NCI-H128 (cell line): ENCODE data around the gene ENTPD1.
"Not testable (repeated sequence)": the region's sequence is repeated elsewhere in the genome, so short reads cannot be mapped to it uniquely, and the experiment has no call there.

ENCODE experiments used
- DNase-seq: peaks from one replicate; lab custom pipeline; 2025; ENCODE audit not compliant: unreplicated experiment; lab: John Stamatoyannopoulos, UW

ENTPD1 gene

DNA sequence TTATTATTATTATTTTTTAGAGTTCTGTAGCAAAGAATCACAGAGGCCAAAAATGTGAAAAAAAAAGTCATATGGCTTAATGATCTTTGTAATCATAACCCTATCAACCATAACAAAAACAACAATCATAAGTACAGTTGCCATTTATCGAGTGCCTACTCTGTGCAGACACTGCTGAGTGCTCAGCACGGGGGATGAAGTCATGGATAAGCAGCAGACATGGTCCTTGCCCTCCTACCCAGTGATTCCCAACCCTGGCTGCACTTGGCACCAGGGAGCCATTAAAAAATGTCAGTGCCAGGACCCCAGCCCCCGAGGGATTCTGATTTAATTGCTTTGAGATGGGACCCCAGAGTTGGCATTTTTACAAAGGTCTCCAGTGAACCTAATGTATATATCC is 38.2 kb downstream of the ENTPD1 start:
- no peak for DNase-seq

DNA sequence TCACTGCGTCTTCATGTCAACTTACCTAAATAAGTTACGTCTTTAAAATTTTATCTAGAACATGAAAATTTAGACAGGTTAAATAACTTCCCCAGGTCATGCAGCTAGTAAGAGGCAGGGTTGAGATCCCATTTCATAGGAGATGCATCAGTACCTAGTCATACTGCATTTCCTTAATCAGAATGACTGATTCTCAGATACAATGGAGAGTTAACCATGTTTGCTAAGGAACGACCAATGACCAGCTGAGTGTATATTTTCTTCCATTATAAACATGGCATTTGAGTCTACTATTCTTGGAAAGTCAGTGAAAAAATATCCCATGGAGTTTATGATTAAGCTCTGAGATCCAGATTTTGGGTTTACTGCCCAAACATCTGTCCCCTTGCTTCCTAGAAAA is 39.6 kb downstream of the ENTPD1 start:
- DNase-seq = no peak

DNA sequence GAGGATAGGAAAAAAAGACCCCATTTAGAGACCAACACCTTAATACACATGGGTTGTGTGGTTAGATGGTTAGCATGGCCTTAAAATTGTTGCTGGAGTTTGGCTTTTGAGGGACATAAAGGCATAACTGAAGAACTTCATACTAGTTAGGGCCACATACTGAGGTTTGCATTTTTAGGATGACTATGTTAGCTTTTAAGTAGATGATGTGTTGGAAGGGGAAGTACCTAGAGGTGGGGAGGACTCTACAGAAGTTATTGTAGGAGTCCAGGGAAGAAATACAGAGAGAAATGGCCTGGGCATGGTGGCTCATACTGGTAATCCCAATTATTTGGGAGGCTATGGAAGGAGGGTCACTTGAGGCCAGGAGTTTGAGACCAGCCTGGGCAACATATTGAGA is 40.5 kb downstream of the ENTPD1 start:
- no peak for DNase-seq

DNA sequence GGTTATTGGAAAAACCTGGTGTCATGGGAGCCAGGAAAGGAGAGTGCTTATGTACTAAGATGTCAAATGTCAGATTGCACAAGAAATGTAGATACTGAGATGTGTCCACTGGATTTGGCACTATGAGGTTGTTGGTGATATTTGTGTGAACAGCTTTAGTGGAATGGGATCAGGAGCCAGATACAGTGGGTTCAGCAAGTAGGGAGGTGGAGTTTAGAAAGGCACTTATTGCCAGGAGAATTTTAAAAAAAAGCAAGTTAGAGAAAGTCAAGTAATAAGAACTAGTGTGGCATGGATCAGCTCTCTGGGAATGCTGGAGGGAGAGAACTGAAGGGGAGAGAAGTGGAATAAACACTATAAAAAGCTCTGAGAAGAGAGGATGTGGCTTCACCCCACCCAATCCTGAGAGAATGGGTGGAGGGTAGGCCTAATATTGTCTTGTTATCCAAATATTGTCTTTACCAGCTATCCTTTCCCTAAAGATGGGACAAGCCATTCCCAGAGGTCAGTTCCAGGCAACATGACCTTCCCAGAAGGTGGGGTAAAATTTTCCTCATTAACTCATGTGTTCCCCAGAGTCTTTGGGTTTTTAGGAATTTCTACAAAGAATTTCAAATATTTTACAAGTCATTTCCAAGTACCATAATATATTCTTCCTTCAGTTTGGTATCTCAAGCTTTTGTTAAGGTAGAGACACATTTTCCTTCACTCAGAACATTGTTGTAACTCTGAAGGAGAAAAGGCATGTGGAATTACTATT is 42.3 kb downstream of the ENTPD1 start:
- DNase-seq = no peak

DNA sequence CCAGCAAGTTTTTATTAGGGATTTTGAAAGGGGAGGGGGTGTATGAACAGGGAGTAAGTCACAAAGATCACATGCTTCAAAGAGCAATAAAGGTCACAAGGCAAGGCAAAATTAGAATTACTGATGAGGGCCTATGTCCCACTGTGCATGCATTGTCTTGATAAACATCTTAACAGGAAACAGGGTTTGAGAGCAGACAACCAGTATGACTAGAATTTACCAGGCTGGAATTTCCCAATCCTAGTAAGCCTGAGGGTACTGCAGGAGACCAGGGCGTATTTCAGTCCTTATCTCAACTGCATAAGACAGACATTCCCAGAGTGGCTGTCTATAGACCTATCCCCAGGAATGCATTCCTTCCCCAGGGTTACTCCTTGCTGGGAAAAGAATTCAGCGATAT is 44.3 kb downstream of the ENTPD1 start:
- DNase-seq = not testable (repeated sequence)

DNA sequence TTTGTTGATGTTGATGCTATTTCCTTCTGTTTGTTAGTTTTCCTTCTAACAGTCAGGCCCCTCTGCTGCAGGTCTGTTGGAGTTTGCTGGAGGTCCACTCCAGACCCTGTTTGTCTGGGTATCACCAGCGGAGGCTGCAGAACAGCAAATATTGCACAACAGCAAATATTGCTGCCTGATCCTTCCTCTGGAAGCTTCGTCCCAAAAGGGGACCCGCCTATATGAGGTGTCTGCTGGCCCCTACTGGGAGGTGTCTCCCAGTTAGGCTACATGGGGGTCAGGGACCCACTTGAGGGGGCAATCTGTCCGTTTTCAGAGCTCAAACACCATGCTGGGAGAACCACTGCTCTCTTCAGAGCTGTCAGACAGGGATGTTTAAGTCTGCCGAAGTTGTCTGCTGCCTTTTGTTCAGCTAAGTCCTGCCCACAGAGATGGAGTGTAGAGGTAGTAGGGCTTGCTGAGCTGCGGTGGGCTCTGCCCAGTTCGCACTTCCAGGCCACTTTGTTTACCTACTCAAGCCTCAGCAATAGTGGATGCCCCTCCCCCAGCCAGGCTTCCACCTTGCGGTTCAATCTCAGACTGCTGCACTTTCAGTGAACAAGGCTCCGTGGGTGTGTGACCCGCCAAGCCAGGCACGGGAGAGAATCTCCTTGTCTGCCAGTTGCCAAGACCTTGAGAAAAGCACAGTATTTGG is 50.9 kb downstream of the ENTPD1 start:
- not testable (repeated sequence) for DNase-seq

DNA sequence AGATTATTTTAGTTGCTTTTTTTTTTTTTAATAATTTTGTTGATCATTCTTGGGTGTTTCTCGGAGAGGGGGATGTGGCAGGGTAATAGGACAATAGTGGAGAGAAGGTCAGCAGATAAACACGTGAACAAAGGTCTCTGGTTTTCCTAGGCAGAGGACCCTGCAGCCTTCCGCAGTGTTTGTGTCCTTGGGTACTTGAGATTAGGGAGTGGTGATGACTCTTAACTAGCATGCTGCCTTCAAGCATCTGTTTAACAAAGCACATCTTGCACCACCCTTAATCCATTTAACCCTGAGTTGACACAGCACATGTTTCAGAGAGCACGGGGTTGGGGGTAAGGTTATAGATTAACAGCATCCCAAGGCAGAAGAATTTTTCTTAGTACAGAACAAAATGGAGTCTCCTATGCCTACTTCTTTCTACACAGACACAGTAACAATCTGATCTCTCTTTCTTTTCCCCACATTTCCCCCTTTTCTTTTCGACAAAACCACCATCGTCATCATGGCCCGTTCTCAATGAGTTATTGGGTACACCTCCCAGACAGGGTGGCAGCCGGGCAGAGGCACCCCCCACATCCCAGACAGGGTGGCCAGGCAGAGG is 52.8 kb downstream of the ENTPD1 start:
- not testable (repeated sequence) for DNase-seq

DNA sequence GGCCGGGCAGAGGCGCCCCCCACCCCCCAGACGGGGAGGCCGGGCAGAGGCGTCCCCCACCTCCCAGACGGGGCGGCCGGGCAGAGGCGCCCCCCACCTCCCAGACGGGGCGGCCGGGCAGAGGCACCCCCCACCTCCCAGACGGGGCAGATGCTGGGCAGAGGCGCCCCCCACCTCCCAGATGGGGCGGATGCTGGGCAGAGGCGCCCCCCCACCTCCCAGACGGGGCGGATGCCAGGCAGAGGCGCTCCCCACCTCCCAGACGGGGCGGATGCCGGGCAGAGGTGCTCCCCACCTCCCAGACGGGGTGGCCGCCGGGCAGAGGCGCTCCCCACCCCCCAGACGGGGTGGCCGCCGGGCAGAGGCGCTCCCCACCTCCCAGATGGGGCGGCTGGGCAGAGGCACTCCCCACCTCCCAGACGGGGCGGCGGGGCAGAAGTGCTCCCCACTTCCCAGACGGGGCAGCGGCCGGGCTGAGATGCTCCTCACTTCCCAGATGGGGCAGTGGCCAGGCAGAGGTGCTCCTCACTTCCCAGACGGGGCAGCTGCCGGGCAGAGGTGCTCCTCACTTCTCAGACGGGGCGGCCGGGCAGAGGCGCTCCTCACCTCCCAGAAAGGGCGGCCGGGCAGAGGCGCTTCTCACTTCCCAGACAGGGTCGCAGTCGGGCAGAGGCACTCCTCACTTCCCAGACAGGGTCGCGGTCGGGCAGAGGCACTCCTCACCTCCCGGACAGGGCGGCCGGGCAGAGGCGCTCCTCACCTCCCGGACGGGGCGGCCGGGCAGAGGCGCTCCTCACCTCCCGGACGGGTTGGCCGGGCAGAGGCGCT is 53.6 kb downstream of the ENTPD1 start:
- DNase-seq = no peak

DNA sequence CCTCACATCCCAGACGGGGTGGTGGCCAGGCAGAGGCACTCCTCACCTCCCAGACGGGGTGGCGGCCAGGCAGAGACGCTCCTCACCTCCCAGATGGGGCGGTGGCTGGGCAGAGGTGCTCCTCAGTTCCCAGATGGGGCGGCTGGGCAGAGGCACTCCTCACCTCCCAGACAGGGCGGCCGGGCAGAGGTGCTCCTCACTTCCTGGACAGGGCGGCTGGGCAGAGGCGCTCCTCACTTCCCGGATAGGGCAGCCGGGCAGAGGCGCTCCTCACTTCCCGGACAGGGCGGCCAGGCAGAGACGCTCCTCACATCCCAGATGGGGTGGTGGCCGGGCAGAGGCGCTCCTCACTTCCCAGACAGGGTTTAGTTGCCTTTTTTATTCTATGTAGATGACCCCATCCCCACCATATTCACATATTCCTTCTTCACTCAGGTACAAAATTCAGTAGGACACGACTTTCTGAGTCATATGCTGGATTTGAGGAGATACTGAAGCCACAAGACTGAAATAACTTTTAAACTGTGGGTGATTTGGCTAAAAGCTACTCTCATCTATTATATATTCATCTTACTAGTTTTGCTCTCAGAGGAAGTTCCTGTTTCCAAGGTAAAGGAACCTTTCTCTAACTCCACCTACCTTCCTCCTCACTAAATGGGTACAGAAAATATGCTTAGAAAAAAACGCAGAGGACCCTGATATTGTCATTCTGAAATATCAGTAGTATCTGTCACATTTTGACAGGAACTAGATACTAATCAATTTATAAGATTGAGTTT is 54.4 kb downstream of the ENTPD1 start:
- DNase-seq = no peak

DNA sequence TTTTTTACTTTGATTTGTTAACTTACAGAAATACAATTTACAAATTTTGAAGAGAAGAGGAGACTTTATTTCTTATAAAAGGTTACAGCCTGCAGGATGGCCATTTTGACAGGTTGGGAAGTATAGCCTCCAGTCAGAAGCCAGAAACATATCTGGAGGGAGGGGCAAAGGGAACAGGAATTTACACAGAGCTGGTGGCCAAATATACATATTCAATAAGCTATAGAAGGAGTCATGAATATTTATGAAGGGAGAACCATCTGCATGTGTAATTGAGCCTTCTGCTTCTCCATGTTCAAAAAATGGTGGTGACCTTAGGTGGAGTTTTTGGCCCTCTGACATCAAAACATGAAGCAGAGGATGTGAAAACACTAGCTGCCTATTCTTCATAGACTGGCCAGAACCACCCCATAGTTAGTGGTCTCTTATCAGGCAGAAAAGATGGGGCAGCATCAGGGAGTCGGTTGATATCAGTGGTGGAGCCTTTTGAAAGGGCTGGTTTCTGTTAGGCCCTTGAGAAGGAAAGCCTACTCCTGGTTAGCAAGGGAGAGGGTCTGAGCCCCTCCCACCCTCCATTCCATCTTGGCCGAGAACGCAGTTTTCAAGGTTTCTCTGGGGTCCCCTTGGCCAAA is 57.2 kb downstream of the ENTPD1 start:
- no peak for DNase-seq

DNA sequence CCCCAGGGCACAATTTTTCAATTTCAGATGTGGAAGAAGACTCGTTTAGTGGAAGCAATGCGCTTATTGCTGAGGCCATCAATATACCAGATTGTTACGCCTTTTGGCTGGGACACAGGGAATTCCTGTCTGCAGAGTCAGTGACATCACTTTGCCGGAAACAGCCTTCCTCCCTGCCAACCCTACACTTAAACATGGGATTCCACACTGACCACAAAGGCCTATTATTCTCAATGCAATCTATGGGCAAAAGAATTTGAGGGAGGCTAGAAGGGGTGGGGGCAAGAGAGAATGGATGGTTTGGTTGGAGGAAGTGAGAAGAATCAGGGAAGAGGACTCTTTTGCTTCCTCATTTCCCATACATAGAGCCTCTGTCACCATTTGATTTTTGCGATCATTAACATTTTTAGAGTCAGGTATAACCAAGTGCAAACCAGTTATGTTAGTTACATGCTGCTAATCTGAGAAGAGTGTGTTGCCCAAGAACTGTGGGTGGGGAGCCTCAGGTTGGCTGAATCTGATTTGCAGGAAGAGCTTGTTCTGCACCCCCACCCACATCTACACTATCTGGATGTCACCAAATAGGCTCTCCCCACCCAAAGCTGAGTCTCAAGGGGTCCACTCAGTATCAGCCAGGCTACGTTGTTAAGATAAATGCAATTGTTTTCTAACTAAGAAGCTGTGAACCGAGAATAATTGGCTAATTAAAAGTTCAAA is 58.2 kb downstream of the ENTPD1 start:
- no peak for DNase-seq

DNA sequence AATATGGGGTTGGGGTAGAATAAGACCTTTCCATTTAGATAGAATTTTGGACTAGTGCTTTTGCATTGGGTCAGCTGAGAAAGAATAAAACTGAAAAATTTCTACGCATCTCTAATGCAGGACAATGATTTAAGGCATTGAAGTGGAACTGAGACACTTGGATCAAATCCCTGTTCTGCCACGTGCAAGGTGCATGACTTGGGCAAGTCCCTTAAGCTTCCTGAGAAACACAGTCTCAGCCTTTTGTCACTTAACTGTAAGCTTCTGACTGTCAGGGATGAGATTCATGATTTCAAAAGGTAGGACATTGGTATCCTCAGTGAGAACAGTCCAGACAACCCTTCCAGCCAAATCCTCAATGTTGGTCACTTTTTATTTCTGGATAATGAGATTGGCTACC is 59.2 kb downstream of the ENTPD1 start:
- no peak for DNase-seq

DNA sequence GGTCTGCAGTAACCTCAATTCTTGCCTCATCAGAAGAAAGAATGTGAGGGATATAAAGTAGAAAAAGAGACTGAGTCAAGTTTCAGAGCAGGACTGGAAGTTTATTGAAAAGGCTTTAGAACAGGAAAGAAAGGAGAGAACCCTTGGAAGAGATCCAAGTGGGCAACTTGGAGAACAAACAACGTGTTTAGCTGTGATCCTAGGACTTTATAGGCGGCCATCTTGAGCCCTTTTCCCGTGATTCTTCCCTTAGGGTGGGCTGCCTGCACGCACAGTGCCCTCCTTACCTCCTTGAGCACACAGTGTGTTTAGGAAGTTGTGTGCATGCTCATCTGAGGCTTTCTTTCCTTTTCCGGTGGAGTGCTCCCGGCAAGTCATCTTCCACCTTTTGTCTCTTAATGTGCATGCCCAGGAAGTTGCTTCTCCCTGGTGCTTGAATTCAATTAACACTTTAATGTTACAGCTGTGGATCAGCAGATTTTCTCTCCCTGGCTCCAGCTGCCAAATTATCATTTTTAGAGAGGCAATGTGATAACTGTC is 59.8 kb downstream of the ENTPD1 start:
- DNase-seq = no peak

DNA sequence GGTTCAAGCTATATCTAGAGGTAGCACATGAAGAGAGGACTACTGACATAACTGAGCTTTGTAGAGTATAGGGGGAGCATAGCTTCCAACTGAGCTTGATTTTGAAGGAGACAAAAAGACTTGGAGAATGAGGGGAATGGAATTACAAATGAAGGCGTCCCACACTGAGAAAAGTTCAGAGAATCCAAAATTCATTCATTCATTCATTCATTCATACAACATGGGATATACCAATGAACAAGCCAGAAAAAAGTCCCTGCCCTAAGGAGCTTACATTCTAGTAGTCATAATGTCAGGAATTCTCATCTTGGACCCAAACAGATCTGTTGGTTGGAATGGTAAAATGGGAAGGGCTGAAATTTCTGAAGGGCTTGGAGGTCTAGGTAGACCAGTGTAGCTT is 62.0 kb downstream of the ENTPD1 start:
- DNase-seq = no peak

DNA sequence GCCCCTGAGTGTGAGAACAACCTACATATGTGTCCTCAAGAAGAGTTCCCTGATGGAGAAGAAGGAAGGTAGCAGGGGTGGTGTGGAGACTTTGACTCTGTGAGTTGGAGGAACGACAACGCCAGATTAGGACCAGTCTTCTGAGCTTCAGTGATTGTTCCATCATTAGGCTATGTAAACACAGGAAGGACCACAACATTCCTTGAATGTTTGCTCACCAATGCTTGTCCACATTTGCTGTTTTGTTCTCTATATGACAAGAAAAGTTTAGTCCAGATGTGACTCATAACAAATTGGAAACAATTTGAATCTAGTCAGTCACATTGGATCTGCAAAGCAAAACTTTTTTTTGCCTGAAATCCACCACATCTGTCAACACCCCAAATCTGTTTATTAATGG is 62.7 kb downstream of the ENTPD1 start:
- DNase-seq = no peak

DNA sequence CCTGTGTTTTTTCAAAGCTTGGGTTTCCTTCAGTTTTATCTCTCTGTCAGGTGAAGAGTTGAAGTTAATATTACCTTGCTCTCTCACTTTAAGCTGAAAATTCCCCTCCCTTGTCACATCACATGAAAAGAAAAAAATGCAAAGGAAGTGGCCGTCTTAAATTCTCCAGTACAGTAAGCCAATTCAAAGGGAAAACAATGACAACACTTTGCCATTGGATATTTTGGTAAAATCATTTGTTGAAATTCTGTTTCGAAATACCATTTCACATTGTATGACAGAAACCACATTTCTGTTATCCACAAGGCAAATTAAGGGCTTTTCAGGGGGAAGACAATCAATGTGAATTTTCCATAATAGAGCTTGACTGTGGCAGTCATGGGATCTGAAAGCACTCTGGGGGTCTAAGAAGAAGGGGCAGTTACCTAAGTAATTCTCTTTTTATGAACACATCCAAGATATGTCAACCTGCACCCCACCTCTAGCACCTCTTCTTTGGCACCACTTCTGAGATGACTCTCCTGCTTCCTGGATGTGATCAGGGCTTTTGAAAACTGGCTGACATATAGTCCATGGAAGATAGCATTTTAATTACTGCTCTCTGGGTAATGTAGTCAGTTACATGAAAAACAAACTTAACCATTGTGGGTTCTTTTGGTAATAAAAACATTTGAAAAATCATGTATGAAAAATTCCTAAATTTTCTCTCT is 63.8 kb downstream of the ENTPD1 start:
- DNase-seq = no peak

DNA sequence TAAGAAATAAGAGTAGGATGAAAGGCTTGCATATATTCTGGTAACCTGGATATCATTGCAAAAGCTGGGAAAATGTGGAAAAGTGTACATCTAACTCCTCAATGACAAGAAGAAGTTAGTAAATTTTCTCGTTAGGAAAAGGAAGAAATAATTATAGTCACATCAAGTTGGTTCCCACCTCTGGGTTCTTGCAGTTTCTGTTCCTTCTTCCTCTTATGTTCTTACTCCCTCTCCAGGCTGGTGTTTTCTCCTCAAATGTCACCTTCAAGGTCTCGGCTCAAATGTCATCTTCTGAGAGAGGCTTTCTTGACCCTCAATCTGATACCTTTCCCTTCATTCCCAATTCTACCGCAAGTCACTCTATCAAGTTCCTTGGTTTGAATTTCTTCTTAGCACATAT is 64.4 kb downstream of the ENTPD1 start:
- DNase-seq = no peak

DNA sequence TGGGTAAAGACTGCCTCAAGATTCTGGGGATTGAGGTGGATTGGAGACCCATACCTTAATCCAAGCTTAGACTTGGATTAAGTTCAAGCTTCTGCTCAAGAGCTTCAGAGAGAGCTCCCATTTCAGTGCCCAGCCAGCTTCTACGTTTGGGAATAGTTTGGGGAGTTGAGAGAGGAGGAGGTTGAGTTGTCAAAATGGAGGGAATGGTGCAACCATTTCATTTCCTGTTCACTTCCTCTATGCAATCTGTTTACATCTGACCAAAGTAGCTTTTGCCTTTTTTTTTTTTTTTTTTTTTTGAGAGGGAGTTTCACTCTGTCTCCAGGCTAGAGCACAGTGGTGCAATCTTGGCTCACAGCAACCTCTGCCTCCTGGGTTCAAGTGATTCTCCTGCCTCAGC is 65.8 kb downstream of the ENTPD1 start:
- no peak for DNase-seq

DNA sequence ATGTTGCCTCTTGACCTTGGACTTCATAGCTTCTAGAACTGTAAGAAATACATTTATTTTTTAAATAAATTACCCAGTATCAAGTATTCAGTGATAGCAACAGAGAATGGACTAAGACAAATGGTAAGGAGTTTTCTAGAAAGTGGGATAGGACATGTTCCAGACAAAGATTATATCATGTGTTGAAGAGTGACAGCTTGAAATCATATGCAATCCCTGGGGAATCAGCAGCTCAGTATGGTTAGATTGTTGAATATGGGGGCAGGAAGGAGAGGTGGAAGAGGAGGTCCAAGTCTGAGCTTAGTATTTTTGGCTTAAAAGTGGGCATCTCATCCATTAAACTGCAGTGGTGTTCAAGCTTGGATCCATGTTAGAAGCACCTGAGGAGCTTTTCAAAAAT is 74.1 kb downstream of the ENTPD1 start:
- no peak for DNase-seq
